WI38 (cell line): ENCODE data around the gene OR10H4.
"Not testable (repeated sequence)": the region's sequence is repeated elsewhere in the genome, so short reads cannot be mapped to it uniquely, and the experiment has no call there.

ENCODE experiments used
- H3K4me3 ChIP-seq: 2 replicates; pipeline ENCODE4 v1.5.1; 2011; ENCODE audit warnings: low read depth, mild to moderate bottlenecking, control low read depth, low read length
- CTCF ChIP-seq: IDR thresholded peaks from 2 replicates; pipeline ENCODE4 v1.5.1; 2012; ENCODE audit warnings: low read depth, mild to moderate bottlenecking, control low read depth, low read length

The OR10H4 gene

GRCh38 chr19:15976836-15977689, 28.3 kb downstream of the OR10H4 start:
- TF ChIP-seq CTCF, result no peak
- H3K4me3 ChIP-seq, result no peak overlapping the region

- H3K4me3 ChIP-seq, result no peak overlapping the region
- TF ChIP-seq CTCF, result no peak
Observed at GRCh38 chr19:15977690-15978089, 28.9 kb downstream of the OR10H4 start.

GRCh38 chr19:15979293-15979692, 30.5 kb downstream of the OR10H4 start:
- TF ChIP-seq CTCF, result no peak
- no peak overlapping the region for H3K4me3 ChIP-seq

- not testable (repeated sequence) for H3K4me3 ChIP-seq
Observed at GRCh38 chr19:15985831-15986230, 37.0 kb downstream of the OR10H4 start.

- TF ChIP-seq CTCF, result no peak
- H3K4me3 ChIP-seq, result no peak overlapping the region
Observed at GRCh38 chr19:15986701-15987100, 37.9 kb downstream of the OR10H4 start.

GRCh38 chr19:15989889-15990288, 41.1 kb downstream of the OR10H4 start:
- no peak overlapping the region for H3K4me3 ChIP-seq
- no peak for TF ChIP-seq CTCF

GRCh38 chr19:15991602-15992001, 42.8 kb downstream of the OR10H4 start:
- no peak overlapping the region for H3K4me3 ChIP-seq
- TF ChIP-seq CTCF, result no peak

GRCh38 chr19:15992014-15992413, 43.2 kb downstream of the OR10H4 start:
- TF ChIP-seq CTCF, result no peak
- H3K4me3 ChIP-seq, result no peak overlapping the region
